H9 (cell line): ENCODE results near the gene PAFAH1B1. TPM values are rescaled to one million over a fixed set of nuclear protein-coding genes. Genes with fewer than 3 reads are reported as not detected.

Source experiments
- DNase-seq: peaks from one replicate; pipeline ENCODE4 v3.0.0-alpha.2; 2017
- H2AFZ ChIP-seq: one replicate; pipeline ENCODE4 v1.6.1; 2013; ENCODE audit warnings: mild to moderate bottlenecking, low read length, control low read depth, moderate library complexity
- H2AK5ac ChIP-seq: 2 replicates; pipeline ENCODE4 v1.6.1; 2013; ENCODE audit warnings: low read length, control low read depth, mixed read lengths; ENCODE audit not compliant: insufficient read length
- H2BK120ac ChIP-seq: one replicate; pipeline ENCODE4 v1.6.1; 2013; ENCODE audit warnings: low read depth, mild to moderate bottlenecking, low read length, control low read depth, inconsistent platforms; ENCODE audit not compliant: poor library complexity, severe bottlenecking
- H2BK12ac ChIP-seq: 2 replicates; pipeline ENCODE4 v1.6.1; 2013; ENCODE audit warnings: low read length, control low read depth, mixed read lengths, low read depth; ENCODE audit not compliant: insufficient read length
- H2BK15ac ChIP-seq: 2 replicates; pipeline ENCODE4 v1.6.1; 2013; ENCODE audit warnings: low read depth, low read length, control low read depth
- H2BK20ac ChIP-seq: one replicate; pipeline ENCODE4 v1.6.1; 2013; ENCODE audit warnings: low read depth, mild to moderate bottlenecking, low read length, control low read depth, inconsistent platforms; ENCODE audit not compliant: poor library complexity, severe bottlenecking
- H2BK5ac ChIP-seq: 2 replicates; pipeline ENCODE4 v1.6.1; 2013; ENCODE audit warnings: low read length, control low read depth, mixed read lengths; ENCODE audit not compliant: insufficient read length
- H3K14ac ChIP-seq: 2 replicates; pipeline ENCODE4 v1.6.1; 2013; ENCODE audit warnings: low read length, control low read depth; ENCODE audit not compliant: insufficient read depth
- H3K18ac ChIP-seq: 2 replicates; pipeline ENCODE4 v1.6.1; 2013; ENCODE audit warnings: low read depth, mild to moderate bottlenecking, mixed read lengths, low read length, control low read depth; ENCODE audit not compliant: insufficient read length
- H3K23ac ChIP-seq: 2 replicates; pipeline ENCODE4 v1.6.1; 2013; ENCODE audit warnings: low read length, control low read depth, mixed read lengths, low read depth; ENCODE audit not compliant: insufficient read length
- H3K23me2 ChIP-seq: 2 replicates; pipeline ENCODE4 v1.6.1; 2013; ENCODE audit warnings: low read depth, mild to moderate bottlenecking, mixed read lengths, low read length, control low read depth; ENCODE audit not compliant: insufficient read length, poor library complexity, severe bottlenecking
- H3K27ac ChIP-seq: 2 replicates; pipeline ENCODE4 v1.5.1; 2013; ENCODE audit warnings: low read length, control low read depth, mixed read lengths, low read depth; ENCODE audit not compliant: insufficient read length
- H3K27me3 ChIP-seq: 2 replicates; pipeline ENCODE4 v1.6.1; 2013; ENCODE audit warnings: low read length, control low read depth, inconsistent platforms; ENCODE audit not compliant: insufficient read depth
- H3K4ac ChIP-seq: 2 replicates; pipeline ENCODE4 v1.6.1; 2013; ENCODE audit warnings: low read depth, mild to moderate bottlenecking, control low read depth, inconsistent platforms, low read length, moderate library complexity
- H3K4me1 ChIP-seq: 2 replicates; pipeline ENCODE4 v1.6.1; 2013; ENCODE audit warnings: low read length, control low read depth, inconsistent platforms; ENCODE audit not compliant: insufficient read depth
- H3K4me2 ChIP-seq: 2 replicates; pipeline ENCODE4 v1.6.1; 2013; ENCODE audit warnings: low read length, control low read depth, mixed read lengths; ENCODE audit not compliant: insufficient read length, insufficient read depth
- H3K56ac ChIP-seq: 2 replicates; pipeline ENCODE4 v1.6.1; 2013; ENCODE audit warnings: low read depth, mild to moderate bottlenecking, mixed read lengths, low read length, control low read depth; ENCODE audit not compliant: insufficient read length
- H3K79me1 ChIP-seq: 2 replicates; pipeline ENCODE4 v1.6.1; 2013; ENCODE audit warnings: low read depth, mild to moderate bottlenecking, moderate library complexity, low read length, control low read depth, inconsistent platforms; ENCODE audit not compliant: insufficient read depth, poor library complexity, severe bottlenecking
- H3K79me2 ChIP-seq: 2 replicates; pipeline ENCODE4 v1.6.1; 2013; ENCODE audit warnings: low read length, control low read depth, inconsistent platforms; ENCODE audit not compliant: insufficient read depth
- H3K9ac ChIP-seq: 2 replicates; pipeline ENCODE4 v1.6.1; 2013; ENCODE audit warnings: low read length, control low read depth, mixed read lengths; ENCODE audit not compliant: insufficient read length; ENCODE audit errors: extremely low read depth
- H3K9me3 ChIP-seq: one replicate; pipeline ENCODE4 v1.6.1; 2013; ENCODE audit warnings: low read depth, low read length, inconsistent platforms; ENCODE audit not compliant: control insufficient read depth
- H3T11ph ChIP-seq: one replicate; pipeline ENCODE4 v1.6.1; 2013; ENCODE audit warnings: mild to moderate bottlenecking, low read length, control low read depth, inconsistent platforms
- H4K20me1 ChIP-seq: one replicate; pipeline ENCODE4 v1.6.1; 2013; ENCODE audit not compliant: control insufficient read depth, insufficient read length, insufficient read depth
- H4K5ac ChIP-seq: 2 replicates; pipeline ENCODE4 v1.6.1; 2013; ENCODE audit warnings: low read depth, mild to moderate bottlenecking, mixed read lengths, low read length, control low read depth; ENCODE audit not compliant: insufficient read length
- H4K8ac ChIP-seq: replicated peaks from 2 replicates; pipeline ENCODE4 v1.6.1; 2013; ENCODE audit warnings: low read length, control low read depth, mixed read lengths, low read depth; ENCODE audit not compliant: insufficient read length
- H4K91ac ChIP-seq: 2 replicates; pipeline ENCODE4 v1.6.1; 2013; ENCODE audit warnings: low read depth, mild to moderate bottlenecking, moderate library complexity, mixed read lengths, low read length, control low read depth; ENCODE audit not compliant: insufficient read length
- H3K27ac Mint-ChIP-seq, 3 experiments: 2 replicates in 2 of 3; 3 replicates in 1 of 3; pipeline ENCODE4 v1.8.0; 2020 to 2021; ENCODE audit warnings: mixed read lengths in 3 of 3, mild to moderate bottlenecking in 1 of 3, moderate library complexity in 1 of 3
- H3K27me3 Mint-ChIP-seq: 2 replicates; pipeline ENCODE4 v1.8.0; 2021; ENCODE audit warnings: low read depth, mild to moderate bottlenecking, moderate library complexity, mixed read lengths
- H3K36me3 Mint-ChIP-seq, 3 experiments: 2 replicates in 2 of 3; 3 replicates in 1 of 3; pipeline ENCODE4 v1.8.0; 2020 to 2021; ENCODE audit warnings: low read depth in 3 of 3, mixed read lengths in 3 of 3; ENCODE audit not compliant: insufficient read depth in 1 of 3
- H3K4me1 Mint-ChIP-seq, 2 experiments: 2 replicates each; pipeline ENCODE4 v1.8.0; 2020; ENCODE audit warnings: mixed read lengths in 2 of 2
- H3K4me3 Mint-ChIP-seq, 2 experiments: 2 replicates in 1 of 2; 3 replicates in 1 of 2; pipeline ENCODE4 v1.8.0; 2020 to 2021; ENCODE audit warnings: mild to moderate bottlenecking in 2 of 2, mixed read lengths in 2 of 2, moderate library complexity in 1 of 2
- H3K9me3 Mint-ChIP-seq, 2 experiments: 2 replicates in 1 of 2; 3 replicates in 1 of 2; pipeline ENCODE4 v1.8.0; 2020; ENCODE audit warnings: mild to moderate bottlenecking in 2 of 2, mixed read lengths in 2 of 2, moderate library complexity in 1 of 2
- WGBS: extraction: QIAGEN DNeasy Blood & Tissue Kit; methylation state at CpG from one replicate; pipeline ENCODE4 v1.1.7; 2013; ENCODE audit warnings: missing lambda C conversion rate, low lambda C conversion rate, mixed read lengths; ENCODE audit not compliant: insufficient read length; ENCODE audit errors: extremely low coverage; 5-methylcytosine and 5-hydroxymethylcytosine counted together
- total RNA-seq: library from RNA; stranded (reverse); gene quantifications from 2 replicates; pipeline ENCODE4 v1.2.1, GENCODE V29; 2021
- TF ChIP-seq, protein P1 (sequence below): fragments of 200-600 bp; sonication (generic); conservative IDR thresholded peaks from 3 replicates; pipeline ENCODE4 v1.8.0; 2021; ENCODE audit warnings: antibody characterized with exemption, mild to moderate bottlenecking

Gene PAFAH1B1
- total RNA-seq, 1 experiment from 2014 or later, result 134 TPM

DNA sequence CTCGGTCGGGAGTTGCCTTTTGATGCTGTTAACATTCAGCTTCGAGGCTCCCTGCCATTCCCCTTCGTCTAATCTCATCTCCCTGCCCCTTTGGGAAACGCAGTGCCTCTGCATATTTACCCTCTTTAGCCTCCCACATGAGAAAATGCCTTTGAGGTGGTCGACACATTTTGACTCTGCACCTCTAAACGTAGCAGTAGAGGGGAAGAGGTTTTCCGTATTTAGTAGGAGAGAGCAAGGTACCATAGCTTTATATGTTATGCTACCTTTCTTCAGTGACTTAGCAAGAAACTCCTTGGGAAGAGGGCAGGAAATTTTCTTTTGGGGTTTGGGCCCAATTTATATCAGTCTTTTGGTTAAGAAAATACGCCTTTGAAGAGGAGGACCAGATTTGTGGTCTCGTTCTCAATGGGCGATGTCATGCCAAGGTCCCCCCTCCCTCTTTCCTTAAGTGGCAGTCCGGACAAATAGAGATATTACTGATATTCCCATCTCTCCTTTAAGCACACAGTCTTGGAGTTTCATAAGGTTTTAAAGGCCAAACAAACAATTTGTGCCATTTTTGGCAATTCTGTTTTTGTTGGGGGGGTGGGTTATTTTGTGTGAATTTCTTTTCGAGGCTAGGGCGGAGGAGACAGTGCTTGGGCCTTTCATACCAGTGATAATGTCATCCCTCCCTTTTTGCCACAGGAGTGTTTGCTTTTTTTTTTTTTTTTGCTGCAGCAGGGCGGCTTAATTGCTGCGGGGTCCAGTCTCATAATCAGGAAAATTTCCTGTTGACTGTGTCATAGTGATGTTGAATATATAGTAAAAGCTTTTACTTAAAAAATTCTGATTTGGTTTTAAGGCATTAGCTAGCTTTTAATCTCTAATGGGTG is 1.5 kb downstream of the PAFAH1B1 start:
- Mint-ChIP-seq H3K4me1 (peaks cover 32 to 40% of the 10 kb centered on the region in 2 experiments), H3K27me3 (no peaks in the 10 kb centered on the region), H3K4me3 (peak overlapping the region; percentile 87 to 96), H3K27ac (peak overlapping the region; percentile 43 to 97 (median 79); a peak in 6 of 7 replicates), H3K9me3 (no peaks in the 10 kb centered on the region), H3K36me3 (peaks cover 0 to 2% (median 0%) of the 10 kb centered on the region in 3 experiments; a peak in 1 of 7 replicates)
- Histone ChIP-seq H2BK120ac (no peak overlapping the region), H3K4me1 (no peaks in the 10 kb centered on the region), H3K4ac (no peak overlapping the region; the same call in 1 of the 2 replicates), H2BK15ac (no peak overlapping the region), H3K14ac (peak overlapping the region; percentile 94), H3K27ac (no peak overlapping the region), H3K27me3 (no peaks in the 10 kb centered on the region), H3K79me1 (peaks cover 4% of the 10 kb centered on the region), H3K9ac (peak overlapping the region; percentile 72), H2BK12ac (no peak overlapping the region), H2AFZ (no peak overlapping the region), H4K20me1 (no peaks in the 10 kb centered on the region), H2BK5ac (no peak overlapping the region), H3K23ac (no peak overlapping the region), H3T11ph (no peak overlapping the region), H4K91ac (no peak overlapping the region), H3K9me3 (no peaks in the 10 kb centered on the region), H4K8ac (no peak overlapping the region), H3K18ac (no peak overlapping the region), H3K56ac (no peak overlapping the region), H3K4me2 (peak overlapping the region; percentile 99), H3K23me2 (peaks cover 12% of the 10 kb centered on the region), H4K5ac (no peak overlapping the region), H2BK20ac (no peak overlapping the region), H3K79me2 (peaks cover 41% of the 10 kb centered on the region; the same call in 1 of the 2 replicates), H2AK5ac (no peak overlapping the region)
- TF ChIP-seq, protein P1, sequence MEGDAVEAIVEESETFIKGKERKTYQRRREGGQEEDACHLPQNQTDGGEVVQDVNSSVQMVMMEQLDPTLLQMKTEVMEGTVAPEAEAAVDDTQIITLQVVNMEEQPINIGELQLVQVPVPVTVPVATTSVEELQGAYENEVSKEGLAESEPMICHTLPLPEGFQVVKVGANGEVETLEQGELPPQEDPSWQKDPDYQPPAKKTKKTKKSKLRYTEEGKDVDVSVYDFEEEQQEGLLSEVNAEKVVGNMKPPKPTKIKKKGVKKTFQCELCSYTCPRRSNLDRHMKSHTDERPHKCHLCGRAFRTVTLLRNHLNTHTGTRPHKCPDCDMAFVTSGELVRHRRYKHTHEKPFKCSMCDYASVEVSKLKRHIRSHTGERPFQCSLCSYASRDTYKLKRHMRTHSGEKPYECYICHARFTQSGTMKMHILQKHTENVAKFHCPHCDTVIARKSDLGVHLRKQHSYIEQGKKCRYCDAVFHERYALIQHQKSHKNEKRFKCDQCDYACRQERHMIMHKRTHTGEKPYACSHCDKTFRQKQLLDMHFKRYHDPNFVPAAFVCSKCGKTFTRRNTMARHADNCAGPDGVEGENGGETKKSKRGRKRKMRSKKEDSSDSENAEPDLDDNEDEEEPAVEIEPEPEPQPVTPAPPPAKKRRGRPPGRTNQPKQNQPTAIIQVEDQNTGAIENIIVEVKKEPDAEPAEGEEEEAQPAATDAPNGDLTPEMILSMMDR, result no peak
- WGBS, result no CpG with 5 or more reads among the region's 16 CpGs
- DNase-seq, result no peak
